ENCODE results near the gene AGAP1. TPM values are rescaled to one million over a fixed set of nuclear protein-coding genes. Genes with fewer than 3 reads are reported as not detected.

The AGAP1 gene
- total and polyA plus RNA-seq, 2 donors from 2014 or later, result 8.1 to 44.5 TPM

DNA sequence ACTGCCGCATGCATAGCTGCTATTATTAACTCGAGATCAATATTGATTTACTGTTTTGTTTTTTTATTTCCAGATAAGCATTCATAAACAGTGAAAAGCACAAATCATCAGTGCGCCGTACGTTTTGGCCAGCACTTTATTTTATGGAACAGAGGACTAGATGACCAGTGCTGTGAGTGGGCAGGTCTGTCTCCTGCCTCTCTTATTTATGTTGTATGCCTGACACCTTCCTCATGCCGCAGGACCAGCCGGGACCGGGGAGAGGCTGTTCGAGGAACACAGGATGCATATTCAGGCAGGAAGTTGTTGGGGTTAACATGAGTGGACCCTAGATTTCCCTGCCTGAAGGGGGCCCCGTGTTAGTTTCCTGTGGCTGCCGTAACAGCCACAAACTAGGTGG, 72.6 kb downstream of the AGAP1 start:
- TF ChIP-seq, protein P1, sequence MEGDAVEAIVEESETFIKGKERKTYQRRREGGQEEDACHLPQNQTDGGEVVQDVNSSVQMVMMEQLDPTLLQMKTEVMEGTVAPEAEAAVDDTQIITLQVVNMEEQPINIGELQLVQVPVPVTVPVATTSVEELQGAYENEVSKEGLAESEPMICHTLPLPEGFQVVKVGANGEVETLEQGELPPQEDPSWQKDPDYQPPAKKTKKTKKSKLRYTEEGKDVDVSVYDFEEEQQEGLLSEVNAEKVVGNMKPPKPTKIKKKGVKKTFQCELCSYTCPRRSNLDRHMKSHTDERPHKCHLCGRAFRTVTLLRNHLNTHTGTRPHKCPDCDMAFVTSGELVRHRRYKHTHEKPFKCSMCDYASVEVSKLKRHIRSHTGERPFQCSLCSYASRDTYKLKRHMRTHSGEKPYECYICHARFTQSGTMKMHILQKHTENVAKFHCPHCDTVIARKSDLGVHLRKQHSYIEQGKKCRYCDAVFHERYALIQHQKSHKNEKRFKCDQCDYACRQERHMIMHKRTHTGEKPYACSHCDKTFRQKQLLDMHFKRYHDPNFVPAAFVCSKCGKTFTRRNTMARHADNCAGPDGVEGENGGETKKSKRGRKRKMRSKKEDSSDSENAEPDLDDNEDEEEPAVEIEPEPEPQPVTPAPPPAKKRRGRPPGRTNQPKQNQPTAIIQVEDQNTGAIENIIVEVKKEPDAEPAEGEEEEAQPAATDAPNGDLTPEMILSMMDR (IDR thresholded peaks at IDR 0.05; ENCODE audit: borderline replicate concordance, extremely low read depth, insufficient read depth), result no peak
- Histone ChIP-seq H3K36me3 (ENCODE audit: control insufficient read depth in 2 of 3, insufficient read depth in 3 of 3, low read length in 3 of 3) (peaks cover 0 to 3% (median 0%) of the 10 kb centered on the region in 3 donors), H3K4me3 (ENCODE audit: low read length in 3 of 3) (no peak overlapping the region), H3K27me3 (ENCODE audit: control insufficient read depth, insufficient read depth, low read length) (no peaks in the 10 kb centered on the region), H3K4me1 (ENCODE audit: control insufficient read depth in 2 of 3, insufficient read depth in 2 of 3, low read depth in 1 of 3, low read length in 3 of 3) (peaks cover 0 to 29% (median 22%) of the 10 kb centered on the region in 3 donors), H3K9ac (ENCODE audit: low read length in 3 of 3) (no peak overlapping the region), H3K9me3 (ENCODE audit: control insufficient read depth in 2 of 3, insufficient read depth in 1 of 3, low read length in 3 of 3) (peaks cover 0 to 7% (median 0%) of the 10 kb centered on the region in 3 donors), H3K27ac (ENCODE audit: low read depth in 2 of 2, low read length in 2 of 2) (no peak overlapping the region)
- intact Hi-C loops (cut with DNase I), result no loop called here
- no peak for FAIRE-seq
- DNase-seq, result peak in 2 of 5 donors; percentile 26 to 40

DNA sequence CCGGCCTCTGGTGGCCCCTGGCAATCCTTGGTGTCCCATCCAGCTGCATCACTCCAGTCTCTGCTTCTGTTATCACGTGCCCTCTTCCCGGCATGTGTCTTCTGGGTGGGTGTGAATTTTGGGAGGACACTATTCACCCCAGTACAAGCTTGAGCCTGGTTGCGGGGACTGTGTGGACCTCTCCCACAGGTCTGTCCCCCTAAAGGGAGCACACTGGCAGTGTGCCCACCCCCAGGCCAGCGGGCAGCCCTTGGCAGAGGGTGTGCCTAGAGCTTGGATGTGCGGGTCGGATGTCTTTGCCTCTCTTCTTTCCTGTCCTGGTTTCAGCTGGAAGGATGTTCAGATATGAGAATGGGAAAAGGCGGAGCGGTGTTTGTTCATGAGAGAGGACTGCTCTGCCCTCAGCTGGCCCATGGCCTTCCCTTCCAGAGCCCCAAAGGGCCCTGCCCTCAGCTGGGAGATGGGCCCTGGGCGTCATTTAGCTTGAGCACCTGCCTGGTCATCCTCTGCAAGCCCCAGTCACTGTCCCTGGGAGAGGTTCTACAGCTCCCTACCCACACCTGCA, 73.2 kb downstream of the AGAP1 start:
- no peak for FAIRE-seq

DNA sequence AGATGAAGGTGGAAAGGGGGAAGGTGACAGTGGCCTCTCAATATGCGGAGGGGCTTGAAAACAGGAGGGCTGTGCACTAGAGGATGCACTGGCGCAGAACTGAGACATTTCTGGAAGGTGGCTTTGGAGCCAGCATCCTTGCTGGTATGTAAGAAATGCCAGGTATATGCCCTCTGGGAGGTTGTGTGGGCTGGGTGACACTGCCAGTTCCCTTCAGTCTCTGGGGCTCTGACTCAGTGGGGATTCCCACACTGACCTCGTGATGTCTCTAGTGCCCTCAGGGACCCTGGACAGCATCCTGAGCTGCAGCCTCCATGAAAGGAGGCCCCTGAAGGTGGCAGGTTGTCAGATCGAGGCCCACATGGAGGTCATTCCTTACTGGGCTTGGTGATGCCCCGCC, 74.0 kb downstream of the AGAP1 start:
- H3K4me3 ChIP-seq (ENCODE audit: low read length in 3 of 3), result no peak overlapping the region
- TF ChIP-seq, protein P1 (IDR thresholded peaks at IDR 0.05; ENCODE audit: borderline replicate concordance, extremely low read depth, insufficient read depth), result no peak
- FAIRE-seq, result no peak

More for the DNA sequence above, 73.2 kb downstream of the AGAP1 start:
- no peak overlapping the region for H3K27ac ChIP-seq (ENCODE audit: low read depth in 2 of 2, low read length in 2 of 2)
- H3K36me3 ChIP-seq (ENCODE audit: control insufficient read depth in 2 of 3, insufficient read depth in 3 of 3, low read length in 3 of 3), result peaks cover 0 to 3% (median 0%) of the 10 kb centered on the region in 3 donors
- H3K4me3 ChIP-seq (ENCODE audit: low read length in 3 of 3), result no peak overlapping the region
- peak in 1 of 5 donors; percentile 64 for DNase-seq
- intact Hi-C loops (cut with DNase I), result no loop called here
- peaks cover 0 to 31% (median 24%) of the 10 kb centered on the region in 3 donors for H3K4me1 ChIP-seq (ENCODE audit: control insufficient read depth in 2 of 3, insufficient read depth in 2 of 3, low read depth in 1 of 3, low read length in 3 of 3)
- H3K9me3 ChIP-seq (ENCODE audit: control insufficient read depth in 2 of 3, insufficient read depth in 1 of 3, low read length in 3 of 3), result peaks cover 0 to 7% (median 0%) of the 10 kb centered on the region in 3 donors
- TF ChIP-seq, protein P1 (IDR thresholded peaks at IDR 0.05; ENCODE audit: borderline replicate concordance, extremely low read depth, insufficient read depth), result no peak
- H3K27me3 ChIP-seq (ENCODE audit: control insufficient read depth, insufficient read depth, low read length), result no peaks in the 10 kb centered on the region
- no peak overlapping the region for H3K9ac ChIP-seq (ENCODE audit: low read length in 3 of 3)

More for the DNA sequence above, 74.0 kb downstream of the AGAP1 start:
- intact Hi-C loops (cut with DNase I), result no loop called here
- no peak overlapping the region for H3K27ac ChIP-seq (ENCODE audit: low read depth in 2 of 2, low read length in 2 of 2)
- peaks cover 0 to 32% (median 27%) of the 10 kb centered on the region in 3 donors for H3K4me1 ChIP-seq (ENCODE audit: control insufficient read depth in 2 of 3, insufficient read depth in 2 of 3, low read depth in 1 of 3, low read length in 3 of 3)
- DNase-seq, result no peak
- no peak overlapping the region for H3K9ac ChIP-seq (ENCODE audit: low read length in 3 of 3)
- H3K9me3 ChIP-seq (ENCODE audit: control insufficient read depth in 2 of 3, insufficient read depth in 1 of 3, low read length in 3 of 3), result peaks cover 0 to 7% (median 0%) of the 10 kb centered on the region in 3 donors
- H3K27me3 ChIP-seq (ENCODE audit: control insufficient read depth, insufficient read depth, low read length), result no peaks in the 10 kb centered on the region
- H3K36me3 ChIP-seq (ENCODE audit: control insufficient read depth in 2 of 3, insufficient read depth in 3 of 3, low read length in 3 of 3), result peaks cover 0 to 3% (median 0%) of the 10 kb centered on the region in 3 donors

Data from kidney (tissue), 14 donors.